H1 (cell line): Measurements from ENCODE around the gene RRP1. TPM values are rescaled to one million over a fixed set of nuclear protein-coding genes. Genes with fewer than 3 reads are reported as not detected.

Experiments
- CBX5 ChIP-seq: fragments of 300-800, 300-1000 bp; sonication (generic); IDR thresholded peaks from 2 replicates; pipeline ENCODE4 v1.7.1; 2016; ENCODE audit warnings: antibody characterized with exemption, low read length, low read depth
- HDAC2 ChIP-seq, 2 experiments: fragments of 300-600 bp in 1 of 2; sonication (generic) in 1 of 2; IDR thresholded peaks; 2 replicates each; pipeline ENCODE4 v1.6.1; 2011 to 2012; ENCODE audit warnings: low read depth in 2 of 2, low read length in 2 of 2, mild to moderate bottlenecking in 2 of 2, moderate library complexity in 2 of 2, borderline replicate concordance in 1 of 2, inconsistent platforms in 1 of 2
- KDM5A ChIP-seq: fragments of 200-600 bp; IDR thresholded peaks from 2 replicates; pipeline ENCODE4 v1.7.1; 2012; ENCODE audit warnings: mild to moderate bottlenecking, low read length, inconsistent platforms, mixed read lengths
- NANOG ChIP-seq: IDR thresholded peaks from 2 replicates; pipeline ENCODE4 v1.6.1; 2011; ENCODE audit warnings: low read length, low read depth, mild to moderate bottlenecking, inconsistent platforms; ENCODE audit not compliant: insufficient read depth, poor library complexity, severe bottlenecking
- SIX5 ChIP-seq: IDR thresholded peaks from 2 replicates; pipeline ENCODE4 v1.6.1; 2011; ENCODE audit warnings: mild to moderate bottlenecking, low read depth, low read length
- TEAD4 ChIP-seq: IDR thresholded peaks from 2 replicates; pipeline ENCODE4 v1.6.1; 2012; ENCODE audit warnings: low read depth, low read length, inconsistent platforms, mixed read lengths
- polyA plus RNA-seq, 7 experiments: library from polyadenylated mRNA; depleted of rRNA in 3 of 7; stranded (reverse) in 5 of 7; unstranded in 2 of 7; fragments of >200 nt in 5 of 7; fragments of 200-250 nt in 2 of 7; gene quantifications; 1 replicate in 5 of 7; 2 replicates in 1 of 7; 4 replicates in 1 of 7; pipeline versions ENCODE4 v1.2.1 to v1.2.3, GENCODE V29; 2011 to 2013; ENCODE audit warnings: missing spikeins in 2 of 7, mixed read lengths in 2 of 7
- total RNA-seq: library from RNA; stranded (reverse); fragmentation: NEBNext Ultra II Directional; extraction: Animal tissue kit (Norgen Biotek cat#: 25700); gene quantifications from 2 replicates; pipeline ENCODE4 v1.2.1, GENCODE V29; 2021

The RRP1 gene
- total and polyA plus RNA-seq, 2 of the 8 experiments (the other 6 are each of a cell fraction or from before 2014, with no cell fraction given), result 11.6 to 55.2 TPM

GRCh38 chr21:43813656-43813980, 24.2 kb downstream of the RRP1 start (continued):
- no peak for TF ChIP-seq KDM5A
- TF ChIP-seq HDAC2 (IDR thresholded peaks at IDR 0.05; ENCODE audit: borderline replicate concordance in 1 of 2, low read depth in 2 of 2, low read length in 2 of 2), result no peak
- no peak for TF ChIP-seq NANOG
- no peak for TF ChIP-seq SIX5
- TF ChIP-seq CBX5, result no peak
- TF ChIP-seq TEAD4, result no peak
